Measurements from ENCODE around the gene VSIG4. TPM values are rescaled to one million over a fixed set of nuclear protein-coding genes. Genes with fewer than 3 reads are reported as not detected.

Gene VSIG4
- total RNA-seq, 1 experiment from 2014 or later, result not detected

Other genes starting within 250 kb of the VSIG4 start
- gene HEPH, start 124.2 kb upstream of the VSIG4 start, total RNA-seq (2021), result not detected in 2 replicates